G401 (cell line): ENCODE results near the gene CPXCR1. TPM values are rescaled to one million over a fixed set of nuclear protein-coding genes. Genes with fewer than 3 reads are reported as not detected.
"Not testable (repeated sequence)": the region's sequence is repeated elsewhere in the genome, so short reads cannot be mapped to it uniquely, and the experiment has no call there.

Experiments
- DNase-seq: peaks from one replicate; pipeline ENCODE4 v3.0.0-alpha.2; 2015; ENCODE audit warnings: low spot score
- in situ Hi-C: cut with HindIII; loops from 2 replicates; pipeline ENCODE4 v1.10.0; 2016; ENCODE audit warnings: low sequenced_read_pairs, mixed read lengths
- total RNA-seq: library from RNA; depleted of rRNA; stranded (reverse); fragments of >200 nt; shearing (Covaris generic); gene quantifications from 2 replicates; pipeline ENCODE4 v1.2.3, GENCODE V29; 2014; rRNA removed

The CPXCR1 gene
- total RNA-seq: not detected in 2 replicates

GRCh38 chrX:88746925-88747324, at the start of gene CPXCR1:
Gene CPXCR1 (plus strand): TSS chrX:88747225. CDS start chrX:88753415, 6,190 bp downstream.
- in situ Hi-C loops: no loop called here
- no peak for DNase-seq

- in situ Hi-C loops: no loop called here
- no peak for DNase-seq
These were observed 11.2 kb upstream of the CPXCR1 start for GRCh38 chrX:88735835-88736234.

GRCh38 chrX:88746215-88746614, 810 bp upstream of the CPXCR1 start:
- in situ Hi-C loops, DNase-seq: not testable (repeated sequence)

GRCh38 chrX:88752339-88752738, 5.3 kb downstream of the CPXCR1 start:
- DNase-seq, in situ Hi-C loops: not testable (repeated sequence)

- no peak for DNase-seq
- in situ Hi-C loops: no loop called here
These were observed 42.8 kb downstream of the CPXCR1 start for GRCh38 chrX:88789825-88790224.
